GM18499 (cell line): ENCODE results near the gene NUAK1.
"Not testable (repeated sequence)": the region's sequence is repeated elsewhere in the genome, so short reads cannot be mapped to it uniquely, and the experiment has no call there.

ENCODE experiments used
- ATAC-seq: cut with Tn5 transposase; IDR thresholded peaks from one replicate; pipeline ENCODE4 v1.9.1; 2021; ENCODE audit warnings: moderate number of reproducible peaks; ENCODE audit not compliant: insufficient read depth, unreplicated experiment

NUAK1 gene

GRCh38 chr12:106018286-106018685 is 120.5 kb downstream of the NUAK1 start:
- ATAC-seq: no peak

- not testable (repeated sequence) for ATAC-seq
Observed at GRCh38 chr12:106016601-106017278, 122.0 kb downstream of the NUAK1 start.

GRCh38 chr12:106015646-106016045 is 123.1 kb downstream of the NUAK1 start:
- ATAC-seq: no peak

- ATAC-seq: no peak
Observed at GRCh38 chr12:106013941-106014340, 124.8 kb downstream of the NUAK1 start.
